ENCODE measurements around the gene GOPC.

- no peak for TF ChIP-seq CTCF (conservative IDR thresholded peaks at IDR 0.05; ENCODE audit: low read length)
- TF ChIP-seq EZH2phosphoT487 (IDR thresholded peaks at IDR 0.05; ENCODE audit: borderline replicate concordance) = no peak
Measured at GRCh38 chr6:117616391-117617209, 14.3 kb upstream of the GOPC start.
